PC-3 (cell line): ENCODE results near the gene FOXO3.

ENCODE experiments used
- EZH2 ChIP-seq: fragments of 300-600 bp; sonication (generic); IDR thresholded peaks from one replicate; pipeline ENCODE4 v1.6.1; 2017; ENCODE audit warnings: antibody characterized with exemption, mild to moderate bottlenecking, low read length; ENCODE audit not compliant: unreplicated experiment
- EZH2phosphoT487 ChIP-seq: fragments of 300-600 bp; sonication (generic); IDR thresholded peaks from 2 replicates; pipeline ENCODE4 v1.6.1; 2018; ENCODE audit warnings: mild to moderate bottlenecking, antibody characterized with exemption, low read length, borderline replicate concordance
- TF ChIP-seq, protein P1 (sequence below): fragments of 300-600 bp; sonication (generic); conservative IDR thresholded peaks from 2 replicates; pipeline ENCODE4 v1.5.1; 2017; ENCODE audit warnings: antibody characterized with exemption, low read depth, mild to moderate bottlenecking, low read length

DNA sequence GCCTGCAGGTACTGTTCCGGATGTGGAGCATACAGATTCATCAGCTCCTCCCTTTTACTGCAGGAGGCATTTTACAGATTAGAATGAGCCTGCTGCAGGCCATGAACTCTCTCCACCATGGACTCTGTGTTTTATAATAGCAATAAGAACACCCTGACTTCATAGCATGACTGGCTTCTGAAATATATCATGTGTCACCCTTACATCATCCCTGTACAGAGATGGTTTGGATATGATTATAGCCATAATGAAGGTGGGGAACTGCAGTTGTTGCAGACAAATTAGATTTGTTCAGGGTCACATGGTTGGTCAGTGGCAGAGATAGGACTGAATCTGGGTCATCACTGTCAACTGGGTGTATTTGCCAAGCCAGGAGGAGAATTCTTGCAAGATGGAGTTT lies 100.7 kb downstream of the FOXO3 start:
- TF ChIP-seq, protein P1, sequence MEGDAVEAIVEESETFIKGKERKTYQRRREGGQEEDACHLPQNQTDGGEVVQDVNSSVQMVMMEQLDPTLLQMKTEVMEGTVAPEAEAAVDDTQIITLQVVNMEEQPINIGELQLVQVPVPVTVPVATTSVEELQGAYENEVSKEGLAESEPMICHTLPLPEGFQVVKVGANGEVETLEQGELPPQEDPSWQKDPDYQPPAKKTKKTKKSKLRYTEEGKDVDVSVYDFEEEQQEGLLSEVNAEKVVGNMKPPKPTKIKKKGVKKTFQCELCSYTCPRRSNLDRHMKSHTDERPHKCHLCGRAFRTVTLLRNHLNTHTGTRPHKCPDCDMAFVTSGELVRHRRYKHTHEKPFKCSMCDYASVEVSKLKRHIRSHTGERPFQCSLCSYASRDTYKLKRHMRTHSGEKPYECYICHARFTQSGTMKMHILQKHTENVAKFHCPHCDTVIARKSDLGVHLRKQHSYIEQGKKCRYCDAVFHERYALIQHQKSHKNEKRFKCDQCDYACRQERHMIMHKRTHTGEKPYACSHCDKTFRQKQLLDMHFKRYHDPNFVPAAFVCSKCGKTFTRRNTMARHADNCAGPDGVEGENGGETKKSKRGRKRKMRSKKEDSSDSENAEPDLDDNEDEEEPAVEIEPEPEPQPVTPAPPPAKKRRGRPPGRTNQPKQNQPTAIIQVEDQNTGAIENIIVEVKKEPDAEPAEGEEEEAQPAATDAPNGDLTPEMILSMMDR = no peak
- TF ChIP-seq EZH2 (no peak), EZH2phosphoT487 (no peak)
